Neural cell (in vitro differentiated cells): ENCODE data around the gene TNC.

Experiments used
- CTCF ChIP-seq: fragments of 450-650 bp; IDR thresholded peaks from 2 replicates; pipeline ENCODE4 v1.5.1; 2014; ENCODE audit warnings: antibody characterized with exemption, mild to moderate bottlenecking, moderate library complexity; ENCODE audit not compliant: poor library complexity, severe bottlenecking
- EP300 ChIP-seq: fragments of 450-650 bp; conservative IDR thresholded peaks from 2 replicates; pipeline ENCODE4 v1.6.1; 2014; ENCODE audit warnings: antibody characterized with exemption, mild to moderate bottlenecking, moderate library complexity; ENCODE audit not compliant: poor library complexity, severe bottlenecking
- EZH2 ChIP-seq: fragments of 200-600, 300-800 bp; shearing (Covaris generic), sonication (generic); IDR thresholded peaks from 2 replicates; pipeline ENCODE4 v1.6.1; 2014; ENCODE audit warnings: antibody characterized with exemption, low read length, borderline replicate concordance, mild to moderate bottlenecking; ENCODE audit not compliant: insufficient read depth, poor library complexity, severe bottlenecking
- MXI1 ChIP-seq: fragments of 450-650 bp; conservative IDR thresholded peaks from 2 replicates; pipeline ENCODE4 v1.6.1; 2014; ENCODE audit warnings: antibody characterized with exemption, mild to moderate bottlenecking; ENCODE audit not compliant: poor library complexity, severe bottlenecking
- POLR2AphosphoS5 ChIP-seq: IDR thresholded peaks from 2 replicates; pipeline ENCODE4 v1.6.1; 2012
- REST ChIP-seq: IDR thresholded peaks from 2 replicates; pipeline ENCODE4 v1.6.1; 2012; ENCODE audit warnings: borderline replicate concordance
- TAF1 ChIP-seq: IDR thresholded peaks from 2 replicates; pipeline ENCODE4 v1.6.1; 2012; ENCODE audit warnings: low read depth

GRCh38 chr9:115138151-115138550 is 20.2 kb upstream of the TNC start:
- TF ChIP-seq EZH2 (no peak), CTCF (no peak), TAF1 (no peak), EP300 (no peak), POLR2AphosphoS5 (no peak), MXI1 (no peak), REST (no peak)
